SKM-1 treated with dmso at 0.1 percent for 144 hours (cell line): ENCODE measurements around the gene PTPRN2.

ENCODE experiments used
- DNase-seq: peaks from one replicate; lab custom pipeline; 2025; ENCODE audit not compliant: unreplicated experiment; lab: John Stamatoyannopoulos, UW

Gene PTPRN2

DNA sequence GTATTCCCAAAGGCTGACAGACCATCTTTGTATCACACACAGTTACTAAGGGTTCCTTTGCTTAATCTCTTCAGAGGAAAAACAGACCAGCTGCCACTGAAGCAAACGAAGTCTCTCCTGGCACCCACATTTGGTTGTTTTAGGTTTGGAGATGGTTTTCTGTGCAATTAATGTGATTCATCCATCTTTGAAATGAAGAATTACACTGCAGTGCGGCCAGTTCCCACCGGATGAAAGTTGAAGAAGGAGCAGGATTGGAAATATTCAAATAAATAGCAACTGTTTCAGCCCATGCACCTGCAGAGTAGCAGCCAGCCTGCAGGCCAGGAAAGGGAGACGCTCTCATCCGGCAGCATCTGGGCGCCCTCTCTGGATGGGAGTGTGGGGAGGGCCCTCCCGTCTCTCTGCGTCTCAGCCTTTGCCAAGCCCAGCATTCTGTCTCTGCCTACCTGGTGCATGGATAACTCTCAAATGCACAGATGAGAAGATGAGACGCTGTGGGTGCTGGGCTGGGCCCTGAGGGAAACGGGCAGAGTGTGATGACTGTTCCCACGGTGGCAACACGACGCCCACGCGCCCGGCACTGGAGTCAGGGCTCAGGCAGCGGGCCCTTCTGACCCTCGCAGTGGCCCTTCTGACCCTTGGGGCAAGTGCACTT is 214.0 kb downstream of the PTPRN2 start:
- no peak for DNase-seq

DNA sequence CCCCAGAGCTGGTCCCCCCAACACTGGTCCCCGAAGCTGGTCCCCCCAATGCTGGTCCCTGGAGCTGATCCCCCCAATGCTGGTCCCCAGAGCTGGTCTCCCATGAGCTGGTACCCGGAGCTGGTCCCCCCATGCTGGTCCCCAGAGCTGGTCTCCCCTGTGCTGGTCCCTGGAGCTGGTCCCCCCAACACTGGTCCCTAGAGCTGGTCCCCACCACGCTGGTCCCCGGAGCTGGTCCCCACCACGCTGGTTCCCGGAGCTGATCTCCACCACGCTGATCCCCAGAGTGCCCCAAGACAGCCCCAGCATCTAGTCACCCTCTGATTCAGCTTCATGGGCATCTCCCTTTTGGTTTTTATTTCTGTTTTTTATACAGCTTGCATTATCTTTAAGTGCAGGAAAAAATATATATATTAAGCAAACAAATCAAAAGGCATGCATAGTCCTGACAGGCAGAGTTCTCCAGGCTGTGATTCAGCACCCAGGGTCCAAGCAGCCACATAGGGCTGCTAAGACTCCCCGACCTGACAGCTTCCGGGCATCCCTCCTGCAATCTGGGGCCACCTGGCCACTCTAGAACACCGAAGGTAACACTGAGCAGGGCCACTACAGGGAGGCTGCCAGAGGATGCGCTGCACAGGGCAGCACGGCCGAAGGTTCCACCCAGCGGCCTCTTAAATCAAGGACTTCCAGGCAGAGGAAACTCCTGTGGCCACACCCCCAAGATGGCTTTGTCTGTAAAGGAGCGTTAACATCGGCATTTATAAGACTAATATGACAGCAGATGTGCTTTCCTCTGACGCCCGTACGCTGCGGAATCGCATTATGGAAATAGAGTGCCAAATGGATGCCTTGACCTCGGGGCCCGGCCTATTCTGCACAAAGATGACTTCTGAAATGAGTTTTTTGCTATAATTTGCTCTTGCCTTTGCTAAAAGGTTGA is 215.0 kb downstream of the PTPRN2 start:
- DNase-seq = no peak

DNA sequence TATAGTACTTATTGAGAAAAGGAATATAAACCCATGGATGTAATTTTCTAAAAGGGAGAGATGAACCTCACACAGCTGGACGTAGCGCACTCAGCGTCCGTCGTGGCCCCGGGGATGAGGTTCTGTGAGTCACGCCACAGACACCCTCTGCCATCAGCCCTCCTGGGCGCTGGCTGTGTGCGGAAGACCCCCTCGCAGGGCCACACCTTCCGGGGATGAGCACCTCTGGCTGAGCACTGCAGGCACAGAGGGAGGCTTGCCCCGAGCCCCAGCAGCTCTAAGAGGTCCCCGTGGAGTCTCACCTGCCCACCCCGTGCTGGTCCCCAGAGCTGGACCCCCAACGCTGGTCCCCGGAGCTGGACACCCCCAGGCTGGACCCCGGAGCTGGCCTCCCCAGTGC is 215.8 kb downstream of the PTPRN2 start:
- no peak for DNase-seq

DNA sequence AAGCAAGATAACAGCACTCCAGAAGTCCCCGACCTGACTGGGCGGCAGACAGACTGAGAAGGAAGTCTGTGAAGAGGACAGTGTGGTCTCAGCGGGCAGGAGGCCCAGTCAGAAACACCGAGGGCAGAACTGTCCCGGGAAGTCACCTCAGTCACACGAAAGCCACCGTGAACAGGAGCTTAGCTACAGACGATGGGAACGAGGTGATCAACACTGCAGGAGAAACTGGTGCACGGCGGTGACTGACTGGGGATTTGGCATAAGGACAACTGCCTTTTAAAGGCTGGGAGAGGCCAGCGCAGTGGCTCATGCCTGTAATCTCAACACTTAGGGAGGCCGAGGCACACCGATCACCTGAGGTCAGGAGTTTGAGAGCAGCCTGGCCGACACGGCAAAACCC is 217.8 kb downstream of the PTPRN2 start:
- DNase-seq = no peak

DNA sequence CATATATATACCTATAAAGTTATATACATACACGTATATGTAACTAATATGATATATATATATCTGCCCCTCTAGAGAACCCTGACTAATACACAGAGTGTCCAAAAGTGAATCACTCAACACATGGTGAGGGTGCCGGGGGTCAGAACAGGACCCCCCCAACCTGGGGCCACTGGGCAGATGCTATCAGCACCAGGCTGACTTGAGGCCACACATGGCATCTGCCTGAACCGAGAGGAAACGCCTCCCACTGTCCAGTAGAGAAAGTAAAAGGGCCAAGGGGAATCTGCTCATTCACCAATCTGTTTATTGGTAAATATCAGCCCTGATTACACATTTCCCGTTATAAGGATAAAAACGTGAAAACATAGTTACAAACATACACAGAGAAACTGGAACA is 218.3 kb downstream of the PTPRN2 start:
- no peak for DNase-seq

DNA sequence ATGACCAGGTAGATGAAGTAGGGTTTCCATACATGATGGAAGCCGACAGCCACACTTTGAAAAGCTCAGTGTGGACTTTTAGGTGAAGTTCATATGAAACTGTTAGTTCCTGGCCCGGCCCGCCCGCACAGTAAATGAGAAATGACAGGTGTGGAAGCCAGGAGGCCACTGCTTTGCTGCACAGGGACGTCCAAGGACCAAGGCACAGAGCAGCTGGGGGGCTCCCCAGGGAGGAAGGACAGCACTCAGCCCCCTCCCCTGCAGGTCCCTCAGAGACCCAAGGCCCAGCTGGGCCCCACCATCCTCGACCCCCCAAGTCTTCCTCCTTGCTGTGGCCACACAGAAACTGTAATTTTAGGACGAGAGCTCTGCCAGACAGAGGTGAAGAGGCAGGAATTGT is 219.2 kb downstream of the PTPRN2 start:
- DNase-seq = no peak

GRCh38 chr7:158367634-158367982 is 220.0 kb downstream of the PTPRN2 start:
- DNase-seq = no peak

DNA sequence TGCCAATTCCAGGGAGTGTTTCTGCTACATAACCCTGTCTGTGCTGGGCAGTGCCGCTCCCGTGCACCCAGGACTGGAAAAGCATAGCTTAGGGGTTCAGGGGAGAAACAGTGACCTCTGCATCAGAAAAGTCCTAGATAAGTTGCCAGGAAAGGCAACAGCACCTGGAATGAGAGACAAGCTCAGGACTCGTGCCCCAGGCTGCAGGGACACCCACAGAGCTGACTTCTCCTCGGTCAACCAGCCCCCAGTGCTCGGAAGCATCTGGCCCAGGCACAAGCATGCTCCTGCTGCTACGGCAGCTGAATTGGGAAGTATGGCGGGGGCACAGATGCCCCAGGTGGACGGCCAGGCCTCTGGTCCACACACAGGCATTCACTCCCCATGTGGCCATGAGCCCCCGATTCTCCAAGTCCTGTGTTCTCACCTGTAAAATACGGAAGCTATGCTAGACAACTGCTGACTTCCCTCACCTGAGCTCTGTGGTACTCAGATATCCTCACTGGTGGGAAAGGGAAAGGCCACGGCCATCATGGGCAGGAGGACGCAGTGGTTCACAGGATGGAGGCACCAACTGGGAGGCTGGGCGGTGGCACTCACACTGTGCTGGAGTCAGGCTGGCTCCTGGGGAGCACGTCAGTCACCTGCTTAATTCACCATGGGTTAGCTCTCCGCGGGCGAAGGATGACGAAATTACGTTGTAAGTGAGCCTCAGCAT is 220.5 kb downstream of the PTPRN2 start:
- no peak for DNase-seq

- DNase-seq = no peak
Measured at GRCh38 chr7:158366346-158366745, 221.3 kb downstream of the PTPRN2 start.

DNA sequence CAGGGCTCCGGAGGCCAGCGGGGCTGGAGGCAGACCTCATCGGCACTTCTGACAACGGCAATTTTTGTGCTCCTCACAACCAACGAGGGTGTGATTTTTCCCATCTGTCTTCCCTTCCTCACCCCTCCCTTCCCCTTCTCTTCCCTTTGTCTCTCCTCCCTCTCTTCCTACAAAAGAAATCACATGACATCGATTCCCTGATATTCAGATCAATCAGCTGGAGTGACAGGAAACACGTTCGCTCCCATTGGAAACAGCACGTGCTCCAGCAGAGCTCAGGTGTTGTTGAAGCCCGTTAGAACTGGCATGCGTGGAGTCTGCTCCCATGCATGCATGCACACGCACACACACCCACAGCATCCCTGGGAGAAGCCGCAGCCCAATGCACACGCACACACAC is 222.4 kb downstream of the PTPRN2 start:
- DNase-seq = no peak

DNA sequence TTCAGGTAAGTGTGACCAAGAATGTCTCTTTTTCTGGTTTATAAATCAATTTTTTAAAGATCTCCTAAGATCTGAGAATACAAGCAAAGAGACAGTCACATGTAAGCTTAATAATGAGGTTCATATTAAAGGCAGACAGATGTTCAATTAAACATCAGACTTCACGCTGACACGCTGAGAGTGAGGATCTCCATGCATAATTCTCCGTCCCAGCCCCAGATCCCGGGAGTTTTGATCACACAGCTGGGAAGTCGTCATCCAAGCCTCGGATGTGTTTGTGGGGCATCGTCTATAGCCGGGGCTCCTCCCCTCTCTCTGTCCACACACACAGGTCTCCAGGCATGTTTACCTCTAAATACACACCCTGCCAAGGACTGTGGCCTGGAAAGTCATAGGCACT is 223.2 kb downstream of the PTPRN2 start:
- no peak for DNase-seq

GRCh38 chr7:158362912-158363905 is 224.4 kb downstream of the PTPRN2 start:
- no peak for DNase-seq

DNA sequence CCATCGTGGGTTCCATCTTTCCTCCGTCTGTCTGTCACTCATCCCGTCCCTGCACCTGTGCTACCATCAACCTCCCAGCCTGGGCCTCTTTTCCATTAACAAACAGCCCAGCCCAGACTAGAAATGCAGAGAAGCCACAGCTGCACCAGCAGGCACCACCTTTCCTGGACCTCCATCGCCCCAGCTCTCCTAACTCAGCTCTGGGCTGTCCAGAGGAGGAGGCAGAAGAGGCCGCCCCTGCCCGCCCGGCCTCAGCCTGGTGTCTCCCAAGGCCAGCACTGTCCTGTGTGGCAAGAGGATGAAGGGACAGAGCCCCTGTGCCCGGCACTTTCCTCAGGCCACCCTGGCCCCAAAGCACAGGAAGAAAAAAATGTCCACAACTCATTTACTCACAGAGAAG is 225.6 kb downstream of the PTPRN2 start:
- DNase-seq = no peak

DNA sequence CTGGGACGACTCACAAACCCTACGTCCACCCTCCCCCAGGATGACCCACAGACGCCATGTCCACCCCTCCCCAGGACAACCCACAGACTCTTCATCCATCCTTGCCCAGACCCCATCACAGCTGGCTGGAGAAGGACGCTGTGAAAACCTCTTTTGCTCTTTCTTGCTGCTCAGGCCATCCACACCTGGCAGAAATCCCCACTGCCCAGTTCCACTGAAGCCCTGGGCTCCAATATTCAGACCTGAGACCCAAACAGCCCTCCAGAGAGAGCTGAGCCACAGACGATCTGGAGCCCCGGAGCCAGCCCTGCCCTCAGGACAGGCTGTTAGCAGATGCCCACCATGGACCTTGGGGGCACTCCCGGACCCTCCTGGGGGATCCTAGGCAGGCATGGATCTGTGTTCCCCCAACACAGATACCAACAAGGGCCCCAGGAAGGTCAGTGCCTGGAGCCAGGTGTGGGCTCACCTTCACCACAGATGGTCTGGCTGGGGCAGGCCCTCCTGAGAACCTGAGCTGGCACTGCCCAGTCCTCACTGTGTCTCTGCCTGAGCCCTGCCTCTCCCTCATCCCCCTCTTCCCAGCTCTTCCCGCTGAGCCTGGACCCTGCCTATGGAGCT is 226.2 kb downstream of the PTPRN2 start:
- no peak for DNase-seq

- no peak for DNase-seq
Measured at GRCh38 chr7:158358926-158359645, 228.5 kb downstream of the PTPRN2 start.

DNA sequence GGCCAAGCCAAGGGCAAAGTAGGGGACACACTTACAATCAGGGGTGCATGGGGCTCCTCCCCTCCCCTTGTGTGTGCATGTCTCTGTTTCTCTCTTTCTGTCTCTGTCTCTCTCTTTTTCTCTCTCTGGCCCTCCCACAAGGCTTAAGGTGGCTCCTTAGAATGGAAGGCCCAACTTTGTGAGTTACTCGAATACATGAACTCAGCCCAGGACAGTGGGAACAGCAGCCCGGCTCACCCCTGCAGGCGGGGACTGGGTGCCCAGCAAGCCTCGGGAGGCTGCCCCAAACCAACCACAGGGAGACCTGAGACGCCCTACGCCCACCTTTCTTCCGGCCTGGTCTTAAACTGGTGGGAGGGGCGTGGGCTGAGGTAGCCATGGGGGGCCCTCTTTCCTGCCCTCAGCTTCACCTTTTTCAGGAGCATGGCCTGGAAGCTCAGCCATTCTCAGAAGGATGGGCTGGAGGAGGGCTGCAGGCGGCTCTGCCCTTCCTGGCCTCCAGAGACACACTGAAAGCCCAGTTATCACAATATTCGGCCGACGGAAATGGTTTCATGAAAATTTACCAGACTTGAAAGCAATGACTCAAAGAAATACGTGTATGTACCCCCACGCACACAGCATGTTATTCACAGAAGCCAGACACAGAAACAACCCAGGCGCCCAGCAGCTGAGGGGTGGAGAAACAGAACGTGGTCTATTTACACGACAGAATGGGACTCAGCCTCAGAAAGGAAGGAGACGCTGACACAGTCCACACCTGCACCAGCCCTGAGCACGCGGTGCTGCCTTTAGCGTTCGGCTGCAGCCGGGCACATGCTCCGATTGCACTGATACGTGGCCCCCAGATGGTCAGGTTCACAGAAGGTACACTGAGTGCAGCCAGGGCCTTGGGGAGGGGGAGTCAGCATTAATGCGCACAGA is 229.5 kb downstream of the PTPRN2 start:
- no peak for DNase-seq

- DNase-seq = no peak
Measured at GRCh38 chr7:158357106-158357897, 230.3 kb downstream of the PTPRN2 start.

DNA sequence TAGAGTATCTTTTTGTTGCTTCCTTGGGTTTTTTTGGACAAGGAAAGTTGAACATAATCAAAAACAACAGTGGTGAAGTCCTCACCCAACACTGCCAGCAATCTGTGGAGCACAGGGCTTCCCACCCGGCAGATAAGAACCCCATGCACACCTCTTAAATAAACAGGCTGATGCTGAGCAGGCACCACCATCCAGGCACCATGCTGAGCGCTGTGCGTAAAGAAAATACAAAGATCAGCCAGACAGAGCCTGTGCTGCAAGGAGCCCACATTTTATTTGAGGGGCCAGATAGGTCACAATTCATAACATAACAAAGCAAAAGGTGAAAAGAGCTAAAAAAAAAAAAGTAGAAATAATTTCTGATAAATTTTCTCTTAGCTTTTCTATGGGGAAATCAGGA is 231.2 kb downstream of the PTPRN2 start:
- DNase-seq = no peak
